PFSK-1 (cell line): ENCODE results near the gene UBE4B.

Experiments used
- FOXP2 ChIP-seq: optimal IDR thresholded peaks from 2 replicates; pipeline ENCODE3; 2011; ENCODE audit warnings: borderline replicate concordance, control low read depth, inconsistent platforms; ENCODE audit not compliant: insufficient read depth; ENCODE audit errors: extremely low read length, extremely low read depth
- POLR2AphosphoS5 ChIP-seq: IDR thresholded peaks from 2 replicates; pipeline ENCODE4 v1.6.1; 2012; ENCODE audit warnings: low read depth, mild to moderate bottlenecking, control low read depth, low read length, moderate library complexity
- REST ChIP-seq, 2 experiments: IDR thresholded peaks; 2 replicates each; pipeline versions ENCODE4 v1.6.1 to v1.8.0; 2011 to 2012; ENCODE audit warnings: low read depth in 2 of 2, low read length in 2 of 2, control low read depth in 1 of 2, inconsistent platforms in 1 of 2, mild to moderate bottlenecking in 1 of 2, moderate library complexity in 1 of 2; ENCODE audit not compliant: insufficient read depth in 1 of 2
- SIN3A ChIP-seq: IDR thresholded peaks from 2 replicates; pipeline ENCODE4 v1.6.1; 2012; ENCODE audit warnings: mild to moderate bottlenecking, low read length, moderate library complexity, borderline replicate concordance; ENCODE audit not compliant: insufficient read depth
- TAF1 ChIP-seq: IDR thresholded peaks from 2 replicates; pipeline ENCODE4 v1.6.1; 2012; ENCODE audit warnings: low read length, control low read depth, borderline replicate concordance; ENCODE audit not compliant: insufficient read depth

Gene UBE4B

DNA sequence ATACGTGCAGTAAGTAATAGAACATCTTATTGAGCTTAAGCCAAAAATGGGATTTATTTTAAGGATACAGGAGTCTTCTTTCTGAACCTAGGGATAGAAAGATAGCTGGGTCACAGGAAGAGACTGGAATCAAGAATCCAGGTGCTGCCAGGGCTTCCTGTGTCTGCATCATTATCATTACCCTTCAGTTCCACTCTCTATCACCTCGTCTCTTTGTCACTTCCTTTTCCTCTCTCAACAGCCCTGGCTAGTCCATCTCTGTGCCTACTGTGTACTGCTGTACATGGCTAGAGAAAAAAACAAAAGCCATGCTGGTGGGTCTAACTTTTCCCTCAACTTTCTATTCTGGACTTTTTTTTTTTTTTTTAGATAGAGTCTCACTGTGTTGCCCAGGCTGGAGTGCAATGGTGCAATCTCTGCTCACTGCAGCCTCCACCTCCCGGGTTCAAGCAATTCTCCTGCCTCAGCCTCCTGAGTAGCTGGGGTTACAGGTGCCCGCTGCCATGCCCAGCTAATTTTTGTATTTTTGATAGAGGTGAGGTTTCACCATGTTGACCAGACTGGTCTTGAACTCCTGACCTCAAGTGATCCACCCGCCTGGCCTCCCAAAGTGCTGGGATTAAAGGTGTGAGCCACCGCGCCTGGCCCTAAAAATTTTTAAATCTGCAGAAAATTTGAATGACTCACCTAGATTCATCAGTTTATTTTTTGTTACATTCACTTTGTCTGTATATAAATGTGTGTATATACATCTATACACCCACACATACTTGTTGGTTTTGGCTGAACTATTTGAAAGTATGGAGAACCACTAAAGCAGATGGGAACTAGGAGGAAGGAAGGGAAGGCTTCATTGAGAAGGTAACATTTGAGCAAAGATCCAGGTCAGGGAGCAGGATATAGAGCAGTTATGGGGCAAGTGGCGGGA is 31.9 kb downstream of the UBE4B start:
- TF ChIP-seq SIN3A (no peak), TAF1 (no peak), REST (IDR thresholded peaks at IDR 0.05; ENCODE audit: insufficient read depth in 1 of 2, low read depth in 2 of 2, low read length in 2 of 2) (no peak), FOXP2 (no peak)

DNA sequence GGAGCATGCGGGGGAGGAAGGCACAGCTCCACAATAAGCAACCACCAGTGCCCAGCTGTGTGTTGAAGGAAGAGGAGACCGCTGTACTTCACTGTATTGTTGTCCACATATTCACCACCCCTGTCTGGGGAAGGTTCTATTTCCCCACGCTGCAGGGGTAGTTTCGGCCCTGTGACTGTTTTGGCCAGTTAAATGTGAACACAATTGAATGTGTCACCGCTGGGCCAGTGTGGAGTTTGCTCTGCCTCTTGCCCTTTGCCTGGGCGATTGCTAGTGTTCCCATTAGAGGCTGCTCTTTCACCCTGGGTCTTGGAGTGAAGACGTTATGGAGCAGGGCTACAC is 32.6 kb downstream of the UBE4B start:
- TF ChIP-seq SIN3A (no peak), FOXP2 (no peak), TAF1 (no peak), POLR2AphosphoS5 (no peak), REST (IDR thresholded peaks at IDR 0.05; ENCODE audit: insufficient read depth in 1 of 2, low read depth in 2 of 2, low read length in 2 of 2) (no peak)

GRCh38 chr1:10065760-10066159 is 33.0 kb downstream of the UBE4B start:
- TF ChIP-seq FOXP2 (no peak), REST (IDR thresholded peaks at IDR 0.05; ENCODE audit: insufficient read depth in 1 of 2, low read depth in 2 of 2, low read length in 2 of 2) (no peak), SIN3A (no peak)

- TF ChIP-seq TAF1 (no peak), SIN3A (no peak), POLR2AphosphoS5 (no peak), FOXP2 (no peak), REST (IDR thresholded peaks at IDR 0.05; ENCODE audit: insufficient read depth in 1 of 2, low read depth in 2 of 2, low read length in 2 of 2) (no peak)
Measured at GRCh38 chr1:10068605-10069294, 36.0 kb downstream of the UBE4B start.

DNA sequence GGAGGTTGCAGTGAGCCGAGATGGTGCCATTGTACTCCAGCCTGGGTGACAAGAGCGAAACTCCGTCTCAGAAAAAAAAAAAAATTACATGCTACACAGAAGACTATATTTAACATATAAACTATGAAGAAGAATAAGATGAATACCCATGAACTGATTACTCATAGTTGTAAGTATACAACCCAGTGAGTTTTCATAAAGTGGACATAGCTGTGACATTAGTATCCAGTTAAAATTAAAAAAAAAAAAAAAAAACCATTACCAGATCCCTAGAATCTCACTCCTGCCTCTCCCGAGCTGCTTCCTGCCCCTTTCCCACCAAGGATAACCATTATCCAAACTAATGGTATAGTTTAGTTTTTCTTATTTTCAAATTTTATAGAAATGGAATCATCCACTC is 37.4 kb downstream of the UBE4B start:
- TF ChIP-seq SIN3A (no peak), FOXP2 (no peak), TAF1 (no peak), REST (IDR thresholded peaks at IDR 0.05; ENCODE audit: insufficient read depth in 1 of 2, low read depth in 2 of 2, low read length in 2 of 2) (no peak), POLR2AphosphoS5 (no peak)
